Body of pancreas (tissue), 4 donors: Measurements from ENCODE around the gene ASNSD1.

Experiments used
- POLR2A ChIP-seq, 3 donors: fragments of 450-650 bp; IDR thresholded peaks; one replicate each; pipeline ENCODE4 v1.6.1; 2016; ENCODE audit warnings: antibody characterized with exemption in 3 of 3, mild to moderate bottlenecking in 2 of 3
- TF ChIP-seq, protein P1 (sequence below), 7 experiments: fragments of 450-650 bp in 4 of 7; fragments of 200-600 bp in 3 of 7; sonication (generic) in 3 of 7; IDR thresholded peaks; one replicate each; pipeline ENCODE4 v1.5.1; 2016 to 2019; ENCODE audit warnings: antibody characterized with exemption in 7 of 7

DNA sequence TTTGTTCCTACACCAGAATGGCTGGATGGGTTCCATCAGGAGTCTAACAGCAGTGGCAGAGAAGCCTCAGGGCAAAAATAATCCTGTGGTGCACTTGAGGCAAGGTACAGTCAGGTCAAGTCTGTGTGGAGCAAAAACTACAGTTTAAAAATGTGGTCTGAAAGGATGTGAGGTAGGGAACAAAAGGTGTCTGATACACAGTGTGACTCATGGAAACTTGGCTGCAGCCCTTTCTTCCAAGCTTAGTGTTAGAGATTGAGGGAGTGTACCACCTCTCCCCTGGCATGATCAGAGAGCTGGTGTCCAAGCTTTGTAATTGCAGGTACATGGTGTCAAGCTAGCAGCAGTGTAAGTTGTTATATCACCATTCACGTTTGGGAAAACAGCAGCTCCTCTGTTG, 22.1 kb downstream of the ASNSD1 start:
- TF ChIP-seq, protein P1, sequence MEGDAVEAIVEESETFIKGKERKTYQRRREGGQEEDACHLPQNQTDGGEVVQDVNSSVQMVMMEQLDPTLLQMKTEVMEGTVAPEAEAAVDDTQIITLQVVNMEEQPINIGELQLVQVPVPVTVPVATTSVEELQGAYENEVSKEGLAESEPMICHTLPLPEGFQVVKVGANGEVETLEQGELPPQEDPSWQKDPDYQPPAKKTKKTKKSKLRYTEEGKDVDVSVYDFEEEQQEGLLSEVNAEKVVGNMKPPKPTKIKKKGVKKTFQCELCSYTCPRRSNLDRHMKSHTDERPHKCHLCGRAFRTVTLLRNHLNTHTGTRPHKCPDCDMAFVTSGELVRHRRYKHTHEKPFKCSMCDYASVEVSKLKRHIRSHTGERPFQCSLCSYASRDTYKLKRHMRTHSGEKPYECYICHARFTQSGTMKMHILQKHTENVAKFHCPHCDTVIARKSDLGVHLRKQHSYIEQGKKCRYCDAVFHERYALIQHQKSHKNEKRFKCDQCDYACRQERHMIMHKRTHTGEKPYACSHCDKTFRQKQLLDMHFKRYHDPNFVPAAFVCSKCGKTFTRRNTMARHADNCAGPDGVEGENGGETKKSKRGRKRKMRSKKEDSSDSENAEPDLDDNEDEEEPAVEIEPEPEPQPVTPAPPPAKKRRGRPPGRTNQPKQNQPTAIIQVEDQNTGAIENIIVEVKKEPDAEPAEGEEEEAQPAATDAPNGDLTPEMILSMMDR (IDR thresholded peaks at IDR 0.05): no peak
- TF ChIP-seq POLR2A (IDR thresholded peaks at IDR 0.05): no peak
